Measurements from ENCODE around the gene RHOC.

Gene RHOC

DNA sequence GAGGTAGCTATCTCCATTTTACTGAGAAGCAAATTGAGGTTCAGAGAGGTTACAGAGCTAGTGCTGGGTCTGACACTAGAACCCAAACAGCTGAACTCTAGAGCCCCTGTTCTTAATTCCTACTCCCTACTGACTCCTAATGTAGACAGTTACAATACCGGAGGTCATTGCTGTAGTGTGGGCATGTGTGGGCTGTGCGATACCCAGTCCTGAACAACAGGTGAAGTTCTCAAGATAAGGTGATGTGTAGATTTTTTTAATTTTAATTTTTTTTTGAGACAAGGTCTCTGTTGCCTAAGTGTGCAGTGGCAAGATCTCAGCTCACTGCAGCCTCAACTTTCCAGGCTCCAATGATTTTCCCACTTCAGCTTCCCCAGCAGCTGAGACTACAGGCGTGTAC, 1.6 kb upstream of the RHOC start:
- H2AFZ ChIP-seq (ENCODE audit: low read depth, low read length, severe bottlenecking): no peak overlapping the region
- H3K9ac ChIP-seq (ENCODE audit: low read length): no peak overlapping the region
- no peak overlapping the region for H3K4me3 ChIP-seq (ENCODE audit: insufficient read depth, low read length, poor library complexity, severe bottlenecking)
- no peaks in the 10 kb centered on the region for H4K20me1 ChIP-seq (ENCODE audit: low read depth, low read length)
- no peaks in the 10 kb centered on the region for H3K9me2 ChIP-seq (replicated peaks; ENCODE audit: insufficient read depth, low read length)
- TF ChIP-seq, protein P1, sequence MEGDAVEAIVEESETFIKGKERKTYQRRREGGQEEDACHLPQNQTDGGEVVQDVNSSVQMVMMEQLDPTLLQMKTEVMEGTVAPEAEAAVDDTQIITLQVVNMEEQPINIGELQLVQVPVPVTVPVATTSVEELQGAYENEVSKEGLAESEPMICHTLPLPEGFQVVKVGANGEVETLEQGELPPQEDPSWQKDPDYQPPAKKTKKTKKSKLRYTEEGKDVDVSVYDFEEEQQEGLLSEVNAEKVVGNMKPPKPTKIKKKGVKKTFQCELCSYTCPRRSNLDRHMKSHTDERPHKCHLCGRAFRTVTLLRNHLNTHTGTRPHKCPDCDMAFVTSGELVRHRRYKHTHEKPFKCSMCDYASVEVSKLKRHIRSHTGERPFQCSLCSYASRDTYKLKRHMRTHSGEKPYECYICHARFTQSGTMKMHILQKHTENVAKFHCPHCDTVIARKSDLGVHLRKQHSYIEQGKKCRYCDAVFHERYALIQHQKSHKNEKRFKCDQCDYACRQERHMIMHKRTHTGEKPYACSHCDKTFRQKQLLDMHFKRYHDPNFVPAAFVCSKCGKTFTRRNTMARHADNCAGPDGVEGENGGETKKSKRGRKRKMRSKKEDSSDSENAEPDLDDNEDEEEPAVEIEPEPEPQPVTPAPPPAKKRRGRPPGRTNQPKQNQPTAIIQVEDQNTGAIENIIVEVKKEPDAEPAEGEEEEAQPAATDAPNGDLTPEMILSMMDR (IDR thresholded peaks at IDR 0.05; ENCODE audit: insufficient read depth, low read length, poor library complexity, severe bottlenecking): no peak
- TF ChIP-seq EZH2phosphoT487 (conservative IDR thresholded peaks at IDR 0.05; ENCODE audit: low read length): no peak
- H3K79me2 ChIP-seq (ENCODE audit: insufficient read depth, low read length): no peaks in the 10 kb centered on the region
- H3K36me3 ChIP-seq (ENCODE audit: low read length): no peaks in the 10 kb centered on the region
- no peaks in the 10 kb centered on the region for H3K9me3 ChIP-seq (ENCODE audit: insufficient read depth, low read length)
- H3F3A ChIP-seq (ENCODE audit: insufficient read depth): peaks cover 6% of the 10 kb centered on the region; the same call in 1 of the 2 replicates
- H3K4me2 ChIP-seq (ENCODE audit: low read depth, low read length, poor library complexity, severe bottlenecking): no peak overlapping the region
- H3K27ac ChIP-seq (ENCODE audit: low read depth, low read length): no peak overlapping the region
- H3K27me3 ChIP-seq (ENCODE audit: low read length): no peaks in the 10 kb centered on the region

DNA sequence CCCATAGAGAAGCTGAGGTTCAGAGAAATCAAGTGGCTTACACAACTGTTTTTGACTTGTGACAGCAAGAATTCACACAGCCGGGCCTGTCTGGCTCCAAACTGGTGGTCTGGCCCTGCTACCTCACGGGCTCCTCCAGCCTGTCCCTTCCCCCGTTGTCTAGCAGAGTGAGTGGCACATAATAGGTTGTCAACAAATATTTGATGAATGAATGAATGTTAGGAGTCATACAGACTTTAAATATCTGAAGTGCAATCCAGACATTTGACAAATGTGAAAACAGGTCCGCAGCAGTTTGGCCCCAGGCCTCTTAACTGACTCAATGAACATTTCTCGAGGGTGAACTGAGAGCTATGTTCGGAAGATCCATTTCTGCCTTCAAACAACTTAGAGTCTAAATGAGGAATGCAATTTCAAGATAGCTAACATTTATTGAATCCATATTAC, 1.1 kb upstream of the RHOC start:
- H3K79me2 ChIP-seq (ENCODE audit: insufficient read depth, low read length): no peaks in the 10 kb centered on the region
- H3K36me3 ChIP-seq (ENCODE audit: low read length): no peaks in the 10 kb centered on the region
- TF ChIP-seq, protein P1 (IDR thresholded peaks at IDR 0.05; ENCODE audit: insufficient read depth, low read length, poor library complexity, severe bottlenecking): no peak
- TF ChIP-seq EZH2phosphoT487 (conservative IDR thresholded peaks at IDR 0.05; ENCODE audit: low read length): no peak
- H3K4me3 ChIP-seq (ENCODE audit: insufficient read depth, low read length, poor library complexity, severe bottlenecking): no peak overlapping the region
- no peaks in the 10 kb centered on the region for H4K20me1 ChIP-seq (ENCODE audit: low read depth, low read length)
- H3K27me3 ChIP-seq (ENCODE audit: low read length): no peaks in the 10 kb centered on the region
- no peak overlapping the region for H3K27ac ChIP-seq (ENCODE audit: low read depth, low read length)
- no peak overlapping the region for H2AFZ ChIP-seq (ENCODE audit: low read depth, low read length, severe bottlenecking)
- H3F3A ChIP-seq (ENCODE audit: insufficient read depth): peaks cover 2% of the 10 kb centered on the region; the same call in 1 of the 2 replicates
- H3K9me3 ChIP-seq (ENCODE audit: insufficient read depth, low read length): no peaks in the 10 kb centered on the region
- H3K4me2 ChIP-seq (ENCODE audit: low read depth, low read length, poor library complexity, severe bottlenecking): peak overlapping the region; percentile 65
- no peaks in the 10 kb centered on the region for H3K9me2 ChIP-seq (replicated peaks; ENCODE audit: insufficient read depth, low read length)
- no peak overlapping the region for H3K9ac ChIP-seq (ENCODE audit: low read length)

DNA sequence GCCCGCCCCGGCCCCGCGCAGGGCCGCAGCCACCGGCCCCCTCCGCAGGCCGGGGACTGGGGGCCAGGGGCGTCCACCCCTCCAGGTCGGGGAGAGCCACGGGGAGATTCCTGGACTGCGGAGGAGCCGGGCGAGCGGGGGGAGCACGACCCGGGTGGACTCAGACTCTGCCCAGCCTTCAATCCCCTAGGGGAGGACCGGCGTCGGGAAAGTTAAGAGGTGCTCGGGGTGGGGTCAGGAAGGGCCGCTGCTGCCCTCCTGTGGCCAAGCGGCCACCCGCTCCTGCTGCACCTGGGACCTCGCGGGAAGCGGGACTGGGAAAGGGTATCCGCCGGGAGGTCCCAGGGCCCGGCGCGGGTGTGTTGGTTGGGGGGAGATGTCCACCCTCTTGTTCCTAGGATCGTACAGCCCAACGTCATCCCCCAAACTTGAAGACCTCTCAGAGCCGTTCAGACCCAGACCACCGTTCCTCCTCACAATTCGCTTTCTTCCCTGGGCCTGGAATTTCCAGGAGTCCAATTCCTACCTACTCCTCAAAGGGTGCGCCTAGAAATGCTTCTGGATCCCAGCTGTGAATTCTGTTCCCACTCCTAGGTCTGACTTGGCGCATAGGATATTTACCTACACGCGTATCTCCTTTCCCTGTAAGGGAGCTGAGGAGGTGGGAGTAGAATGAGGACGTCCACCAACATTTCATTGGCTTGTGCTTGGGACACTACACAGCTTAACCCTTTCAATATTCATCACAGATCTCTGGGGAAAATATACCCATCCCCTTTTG, 484 bp upstream of the RHOC start:
- no peaks in the 10 kb centered on the region for H3K79me2 ChIP-seq (ENCODE audit: insufficient read depth, low read length)
- no peak overlapping the region for H3K27ac ChIP-seq (ENCODE audit: low read depth, low read length)
- TF ChIP-seq, protein P1 (IDR thresholded peaks at IDR 0.05; ENCODE audit: insufficient read depth, low read length, poor library complexity, severe bottlenecking): peak; percentile 55
- TF ChIP-seq EZH2phosphoT487 (conservative IDR thresholded peaks at IDR 0.05; ENCODE audit: low read length): no peak
- no peaks in the 10 kb centered on the region for H3K36me3 ChIP-seq (ENCODE audit: low read length)
- H3K4me3 ChIP-seq (ENCODE audit: insufficient read depth, low read length, poor library complexity, severe bottlenecking): peak overlapping the region; percentile 61
- peak overlapping the region; percentile 48; the same call in 1 of the 2 replicates for H3K9ac ChIP-seq (ENCODE audit: low read length)
- H3K27me3 ChIP-seq (ENCODE audit: low read length): no peaks in the 10 kb centered on the region
- no peaks in the 10 kb centered on the region for H3F3A ChIP-seq (ENCODE audit: insufficient read depth)
- H3K9me3 ChIP-seq (ENCODE audit: insufficient read depth, low read length): no peaks in the 10 kb centered on the region
- no peaks in the 10 kb centered on the region for H3K9me2 ChIP-seq (replicated peaks; ENCODE audit: insufficient read depth, low read length)
- H3K4me2 ChIP-seq (ENCODE audit: low read depth, low read length, poor library complexity, severe bottlenecking): peak overlapping the region; percentile 65
- no peak overlapping the region for H2AFZ ChIP-seq (ENCODE audit: low read depth, low read length, severe bottlenecking)
- no peaks in the 10 kb centered on the region for H4K20me1 ChIP-seq (ENCODE audit: low read depth, low read length)

Data from SU-DHL-6 (cell line).